A172 (cell line): ENCODE results near the gene STARD6. TPM values are rescaled to one million over a fixed set of nuclear protein-coding genes. Genes with fewer than 3 reads are reported as not detected.
"Not testable (repeated sequence)": the region's sequence is repeated elsewhere in the genome, so short reads cannot be mapped to it uniquely, and the experiment has no call there.

Experiments used
- DNase-seq: peaks from one replicate; pipeline ENCODE4 v3.0.0-alpha.2; 2015; ENCODE audit warnings: low spot score
- total RNA-seq: library from RNA; depleted of rRNA; stranded (reverse); fragments of >200 nt; shearing (Covaris generic); gene quantifications from 2 replicates; pipeline ENCODE4 v1.2.3, GENCODE V29; 2014; rRNA removed

The STARD6 gene, protein sequence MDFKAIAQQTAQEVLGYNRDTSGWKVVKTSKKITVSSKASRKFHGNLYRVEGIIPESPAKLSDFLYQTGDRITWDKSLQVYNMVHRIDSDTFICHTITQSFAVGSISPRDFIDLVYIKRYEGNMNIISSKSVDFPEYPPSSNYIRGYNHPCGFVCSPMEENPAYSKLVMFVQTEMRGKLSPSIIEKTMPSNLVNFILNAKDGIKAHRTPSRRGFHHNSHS
- 0.26 TPM in 1 of 2 replicates, not detected in the other for total RNA-seq

DNA sequence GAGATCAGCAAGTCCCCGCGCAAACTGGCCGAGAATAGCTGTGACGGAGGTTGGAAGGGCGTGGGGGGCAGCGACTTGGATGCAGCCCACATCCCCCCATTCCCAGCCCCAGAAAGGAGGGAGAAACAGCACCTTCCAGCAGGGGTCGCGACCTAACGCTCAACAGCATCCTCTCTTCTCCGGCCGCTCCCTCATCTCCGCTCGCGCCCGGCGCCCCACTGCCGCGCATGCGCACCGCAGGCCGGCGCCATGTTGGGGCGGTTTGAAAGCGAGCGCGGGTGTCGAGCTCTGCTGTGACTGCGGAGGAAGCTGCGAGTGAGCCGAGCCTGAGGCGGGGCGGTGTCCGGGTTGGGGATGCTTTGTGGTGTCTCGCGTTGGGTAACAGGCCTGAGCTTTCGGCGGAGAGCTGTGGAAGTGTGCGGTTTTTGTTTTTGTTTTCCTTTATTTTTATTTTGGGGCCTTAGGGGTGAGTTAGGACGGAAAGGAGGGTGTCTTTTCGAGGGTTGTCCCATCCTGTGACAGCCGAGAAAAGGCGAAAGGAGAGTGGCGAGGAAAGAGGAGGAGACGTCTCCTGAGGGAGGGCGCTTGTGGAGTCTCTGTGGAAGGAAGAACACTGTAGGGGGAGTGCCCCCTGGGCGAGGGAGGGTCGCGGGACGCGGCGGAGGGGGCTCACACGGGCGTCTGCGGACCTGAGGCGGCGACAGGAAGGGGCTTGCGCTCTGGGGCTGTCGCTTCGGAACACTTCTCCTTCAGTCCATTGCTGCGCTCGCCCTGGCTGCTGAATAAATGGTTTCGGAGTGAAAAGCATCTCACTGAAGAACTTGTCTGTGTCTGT is at the start of gene STARD6, which contains the start of gene C18orf54:
STARD6 (minus strand) TSS at position 199 of the 835 bp plus-strand sequence. CDS start 3,285 bp downstream, outside the sequence.
C18orf54 (plus strand) TSS at position 247 of the 835 bp plus-strand sequence. CDS start 2,667 bp downstream, outside the sequence.
- DNase-seq, result peak; percentile 74

DNA sequence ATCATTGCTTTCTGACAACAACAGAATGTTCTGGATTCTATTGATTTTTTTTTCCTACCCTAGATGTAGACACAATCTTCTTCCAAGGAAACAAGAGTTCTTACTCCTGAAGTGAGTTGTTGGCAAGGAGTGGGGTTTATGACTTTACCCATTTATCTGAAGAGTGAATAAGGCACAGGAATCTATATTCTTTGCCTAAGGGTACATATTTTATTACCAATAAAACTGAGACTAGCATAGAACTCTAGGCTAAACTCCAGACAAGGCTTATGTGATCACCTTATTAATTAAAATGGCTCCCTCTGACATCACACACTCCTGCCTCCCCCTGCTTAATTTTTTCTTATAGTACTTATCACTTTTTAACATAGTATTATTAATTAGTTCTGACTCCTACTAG is 47.6 kb upstream of the STARD6 start:
- DNase-seq, result no peak

DNA sequence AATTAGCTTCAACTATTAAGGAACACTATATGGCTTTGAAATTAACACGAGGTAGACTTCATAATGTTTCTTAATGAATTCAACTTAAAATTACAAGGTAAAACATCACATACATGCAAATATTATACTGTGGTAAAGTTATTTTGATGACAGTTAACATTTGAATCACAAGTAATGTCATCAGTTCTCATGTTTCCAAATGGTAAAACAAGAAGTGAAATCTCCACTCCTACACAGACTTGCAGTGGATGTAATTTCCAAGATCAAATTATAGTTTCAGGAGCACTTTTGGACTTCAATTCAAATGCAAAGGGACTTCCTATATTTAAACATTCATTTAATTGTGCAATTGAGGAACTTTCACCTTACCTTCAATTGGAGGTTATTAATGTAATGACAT is 39.1 kb upstream of the STARD6 start:
- DNase-seq, result no peak

DNA sequence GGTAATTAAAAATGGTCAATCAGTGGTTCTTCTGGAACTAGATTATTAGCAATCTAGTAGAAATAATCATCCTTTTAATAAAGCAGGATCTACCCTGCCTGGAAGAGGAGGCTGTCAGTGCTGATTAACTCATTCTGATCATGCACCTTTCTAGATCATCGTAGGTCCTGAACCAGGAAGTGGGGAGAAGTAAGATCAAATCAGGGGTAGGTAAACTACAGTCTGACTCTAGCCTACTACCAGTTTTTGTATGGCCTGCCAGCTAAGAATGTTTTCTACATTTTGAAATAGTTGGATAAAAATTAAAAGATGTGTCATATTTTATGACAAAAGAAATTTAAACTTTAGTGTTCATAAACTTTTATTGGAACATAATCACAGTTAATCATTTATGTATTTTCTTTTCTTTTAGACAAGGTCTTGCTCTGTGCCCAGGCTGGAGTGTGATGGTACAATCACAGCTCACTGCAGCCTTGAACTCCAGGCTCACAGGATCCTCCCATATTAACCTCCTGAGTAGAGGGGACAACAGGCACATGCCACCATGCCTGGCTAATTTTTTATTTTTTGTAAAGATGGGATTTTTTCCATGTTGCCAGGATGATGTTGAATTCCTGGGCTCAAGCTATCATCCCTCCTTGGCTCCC is 36.1 kb upstream of the STARD6 start:
- DNase-seq, result no peak

DNA sequence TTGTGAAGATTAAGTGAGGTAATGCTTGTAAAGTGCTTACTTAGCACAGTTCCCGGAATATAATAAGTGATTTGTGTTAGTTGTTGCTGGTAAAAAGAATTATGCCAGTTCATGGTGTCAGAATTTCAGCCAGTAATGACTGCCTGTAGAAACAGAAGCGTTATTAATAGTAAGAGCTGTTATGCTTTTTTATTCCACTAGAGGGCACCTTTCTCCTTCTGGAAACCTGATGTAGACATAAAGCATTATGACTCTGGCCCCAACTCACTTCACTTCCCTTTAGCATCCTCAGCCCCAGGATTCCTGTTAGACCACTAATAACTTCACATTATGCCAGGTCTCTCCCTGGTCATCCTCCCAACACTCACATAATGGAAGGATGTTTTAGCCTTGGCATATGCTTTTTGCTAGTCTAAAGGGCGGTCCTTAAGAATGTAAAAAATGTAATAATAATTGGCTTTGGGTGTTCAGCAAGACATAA is 34.9 kb upstream of the STARD6 start:
- DNase-seq, result peak; percentile 57

DNA sequence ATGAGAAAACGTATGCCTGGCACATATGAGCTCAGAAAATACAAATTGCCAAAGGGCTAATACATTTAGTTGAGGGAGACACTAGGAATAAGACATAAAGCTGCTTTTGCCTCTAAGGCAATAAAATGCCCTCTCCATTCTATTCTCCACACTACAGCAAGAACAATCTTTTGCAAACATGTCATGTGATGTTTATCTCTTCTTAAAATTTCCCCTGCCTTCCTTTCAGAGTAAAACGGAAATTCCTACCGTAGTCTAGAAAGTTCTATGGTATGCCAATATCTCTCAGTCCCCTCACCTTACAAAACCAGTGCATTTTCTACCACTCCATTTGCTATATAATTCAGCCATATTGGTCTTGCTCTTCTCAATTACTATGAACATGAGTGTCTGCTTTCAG is 33.2 kb upstream of the STARD6 start:
- no peak for DNase-seq

DNA sequence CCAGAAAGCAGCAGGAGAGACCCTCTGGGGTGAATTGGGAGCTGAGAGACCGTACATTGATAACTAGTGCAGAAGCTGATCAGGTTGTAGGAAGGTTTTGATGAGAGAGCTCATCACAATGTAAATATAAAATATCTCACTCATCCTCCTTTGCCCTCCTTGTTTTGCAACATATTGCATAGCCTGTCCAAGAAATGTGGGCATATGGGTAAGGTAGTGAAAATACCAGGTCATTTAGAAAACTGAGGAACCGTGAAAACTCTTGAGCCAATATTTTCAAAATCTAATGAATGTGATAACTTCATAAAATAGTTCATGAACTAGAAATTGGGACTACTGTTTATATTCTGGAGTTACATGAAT is 31.5 kb upstream of the STARD6 start:
- no peak for DNase-seq

DNA sequence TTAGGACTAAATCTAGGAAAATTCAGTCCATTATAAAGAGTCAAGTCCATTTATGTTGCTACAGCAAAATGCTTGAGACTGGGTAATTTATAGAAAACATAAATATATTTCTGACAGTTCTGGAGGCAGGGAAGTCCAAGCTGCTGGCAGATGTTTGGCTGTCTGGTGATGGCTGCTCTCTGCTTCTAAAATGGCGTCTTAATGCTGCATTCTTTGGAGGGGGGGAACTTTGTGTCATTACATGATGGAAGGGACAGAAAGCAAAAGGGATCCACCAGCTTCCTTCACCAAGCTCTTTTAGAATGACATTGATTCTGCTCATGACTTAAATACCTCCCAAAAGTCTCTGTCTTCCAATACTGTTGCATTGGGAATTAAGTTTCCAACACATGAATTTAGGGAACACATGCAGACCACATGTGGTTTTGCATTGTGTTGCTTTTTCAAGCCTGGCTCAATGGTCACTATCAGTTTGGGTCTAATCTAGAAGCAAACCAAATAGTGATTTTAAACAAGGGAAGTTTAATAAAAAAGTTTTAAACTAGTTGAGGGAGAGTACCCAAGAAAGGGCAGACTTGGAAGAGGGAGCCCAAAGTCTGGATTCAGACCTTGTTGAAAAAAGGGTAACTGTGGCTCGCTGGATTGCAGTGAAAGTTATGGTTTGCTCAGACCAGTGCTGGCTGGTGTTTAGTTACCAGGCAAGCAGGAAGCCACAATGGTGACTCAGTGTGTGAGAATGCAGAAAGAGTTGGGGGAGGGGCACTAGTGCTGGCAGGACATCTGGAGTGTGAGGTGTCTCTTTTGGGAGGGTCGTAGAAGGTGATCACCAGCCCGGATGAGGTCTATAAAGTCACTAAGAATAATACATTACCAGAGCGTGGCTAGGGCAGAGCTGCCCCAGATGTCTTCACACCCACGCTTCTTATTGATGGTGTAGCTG is 30.8 kb upstream of the STARD6 start:
- peak; percentile 78 for DNase-seq

DNA sequence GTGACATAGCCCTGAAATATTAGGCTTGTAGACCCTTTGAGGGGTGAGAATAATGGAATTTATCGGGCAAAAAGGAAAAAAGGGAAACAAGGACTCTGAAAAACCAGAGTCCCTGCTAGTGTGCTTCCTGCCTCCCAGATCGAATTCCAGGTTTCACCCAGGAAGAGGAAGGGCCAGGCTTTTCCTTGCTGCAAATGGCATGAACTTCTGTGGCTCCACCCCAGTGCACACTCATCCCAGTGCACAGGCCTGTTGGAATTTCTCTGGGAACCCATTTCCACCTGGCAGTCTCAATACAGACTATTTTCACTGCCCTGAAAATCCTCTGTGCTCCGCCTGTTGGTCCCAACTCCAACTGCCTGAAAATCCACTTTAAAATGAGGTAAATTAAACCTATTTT is 30.0 kb upstream of the STARD6 start:
- peak; percentile 27 for DNase-seq

DNA sequence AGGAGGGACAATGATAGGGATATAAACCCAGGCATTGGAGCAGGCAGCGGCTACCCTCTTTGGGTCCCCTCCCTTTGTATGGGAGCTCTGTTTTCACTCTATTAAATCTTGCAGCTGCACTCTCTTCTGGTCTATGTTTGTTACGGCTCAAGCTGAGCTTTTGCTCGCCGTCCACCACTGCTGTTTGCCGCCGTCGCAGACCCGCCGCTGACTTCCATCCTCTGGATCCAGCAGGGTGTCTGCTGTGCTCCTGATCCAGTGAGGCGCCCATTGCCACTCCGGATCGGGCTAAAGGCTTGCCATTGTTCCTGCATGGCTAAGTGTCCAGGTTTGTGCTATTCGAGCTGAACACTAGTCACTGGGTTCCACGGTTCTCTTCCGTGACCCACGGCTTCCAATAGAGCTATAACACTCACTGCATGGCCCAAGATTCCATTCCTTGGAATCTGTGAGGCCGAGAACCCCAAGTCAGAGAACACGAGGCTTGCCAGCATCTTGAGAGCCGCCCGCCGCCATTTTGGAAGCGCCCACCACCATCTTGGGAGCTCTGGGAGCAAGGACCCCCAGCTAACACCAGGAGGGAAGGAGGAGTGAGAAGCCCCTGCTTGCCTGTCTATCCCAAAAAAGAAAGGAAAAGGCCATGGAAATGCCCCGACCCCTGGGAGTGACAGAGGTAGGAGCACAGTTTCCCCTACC is 29.3 kb upstream of the STARD6 start:
- not testable (repeated sequence) for DNase-seq

DNA sequence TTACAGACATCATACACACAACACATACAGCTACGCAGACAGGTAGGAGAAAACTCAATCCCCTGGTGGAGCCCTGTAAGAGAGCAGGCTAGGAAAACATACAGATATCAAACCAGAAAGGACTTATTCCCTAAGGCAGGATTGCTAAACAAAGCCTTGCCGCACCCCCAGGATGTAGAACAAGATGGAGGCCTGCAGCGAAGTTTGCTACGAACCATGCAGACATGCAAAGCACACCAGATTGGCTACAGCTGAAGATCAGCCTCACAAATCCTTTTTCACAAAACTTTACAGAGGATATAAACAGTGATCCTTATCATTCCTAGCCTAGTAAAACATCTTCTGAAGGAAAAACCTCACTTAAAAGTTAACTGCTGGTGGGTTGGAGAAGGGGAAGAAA is 28.4 kb upstream of the STARD6 start:
- no peak for DNase-seq

DNA sequence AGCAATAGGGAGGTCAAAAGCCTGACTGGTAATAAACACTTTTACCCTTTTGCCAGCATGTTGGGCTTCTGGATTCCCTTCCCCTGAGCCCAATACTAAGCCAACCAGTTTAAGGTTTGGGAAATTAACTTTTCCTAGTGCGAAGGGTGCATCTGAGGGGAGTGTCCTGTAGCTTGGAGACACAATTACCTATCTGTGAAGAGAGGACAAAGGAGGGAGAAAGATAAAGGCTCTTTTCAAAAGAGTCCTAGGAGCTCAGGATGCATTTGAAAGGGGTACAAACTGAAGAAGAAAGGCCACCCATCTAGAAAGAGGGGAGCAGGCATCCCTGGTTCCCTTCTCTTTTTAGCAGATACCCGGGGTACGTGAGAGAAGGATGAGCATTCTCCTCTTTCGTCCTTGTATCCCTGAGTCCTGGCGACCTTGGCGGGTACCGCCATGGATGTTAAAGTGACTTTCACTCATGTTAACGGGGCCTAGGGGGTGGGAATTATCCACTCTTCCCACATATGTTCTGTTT is 25.1 kb upstream of the STARD6 start:
- no peak for DNase-seq

DNA sequence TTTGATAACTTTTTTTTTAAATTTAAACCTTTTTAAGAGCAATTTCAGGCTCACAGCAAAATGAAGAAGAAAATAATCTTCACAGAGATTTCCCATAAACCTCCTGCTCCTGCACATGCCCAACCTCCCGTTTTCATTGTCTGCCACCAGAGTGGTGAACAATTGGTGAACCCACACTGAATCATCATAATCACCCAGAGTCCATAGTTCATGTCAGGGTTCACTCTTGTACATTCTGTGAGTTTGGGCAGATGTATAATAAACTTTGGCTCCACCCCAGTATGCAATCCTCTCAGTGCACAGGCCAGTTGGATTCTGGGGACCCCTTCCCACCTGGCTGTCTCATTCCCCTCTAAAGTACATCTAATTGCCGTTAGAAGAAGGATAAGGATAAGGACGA is 24.4 kb upstream of the STARD6 start:
- DNase-seq, result no peak

DNA sequence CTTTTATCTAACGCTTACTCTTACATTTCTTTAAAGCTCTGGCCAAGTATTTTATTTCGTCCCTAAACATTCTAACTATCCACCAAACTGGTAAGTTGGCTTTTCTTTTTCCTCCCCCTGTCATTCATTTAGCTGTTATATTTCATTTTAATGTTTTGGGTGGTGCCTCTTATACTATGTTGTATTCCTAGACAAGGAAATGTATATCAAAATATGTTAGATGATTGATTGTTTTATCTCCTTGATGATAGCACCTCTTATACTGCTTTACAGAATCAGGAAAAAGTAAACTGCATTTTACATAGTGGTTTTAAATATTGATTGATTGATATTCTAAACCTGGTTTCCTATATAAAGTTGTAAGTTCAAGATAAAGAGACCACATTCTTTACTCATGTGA is 24.0 kb upstream of the STARD6 start:
- no peak for DNase-seq

DNA sequence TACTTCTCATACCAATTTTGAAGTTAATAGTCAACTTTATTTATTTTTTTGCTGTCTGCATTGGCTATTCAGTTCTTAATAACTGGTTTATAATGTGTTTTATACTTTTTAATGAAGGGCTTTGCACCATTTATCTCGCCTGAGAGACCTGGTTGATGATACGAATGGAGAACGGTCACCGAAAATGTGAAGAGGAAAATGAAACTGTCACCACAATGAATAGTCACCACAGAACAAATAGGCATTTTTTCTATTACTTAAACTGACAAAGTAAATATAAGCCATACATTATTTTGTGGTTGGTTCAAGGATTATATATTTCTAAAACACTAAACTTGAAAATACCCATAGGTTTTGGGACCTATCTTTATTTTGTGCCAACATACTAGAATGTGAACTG is 20.4 kb upstream of the STARD6 start:
- no peak for DNase-seq

DNA sequence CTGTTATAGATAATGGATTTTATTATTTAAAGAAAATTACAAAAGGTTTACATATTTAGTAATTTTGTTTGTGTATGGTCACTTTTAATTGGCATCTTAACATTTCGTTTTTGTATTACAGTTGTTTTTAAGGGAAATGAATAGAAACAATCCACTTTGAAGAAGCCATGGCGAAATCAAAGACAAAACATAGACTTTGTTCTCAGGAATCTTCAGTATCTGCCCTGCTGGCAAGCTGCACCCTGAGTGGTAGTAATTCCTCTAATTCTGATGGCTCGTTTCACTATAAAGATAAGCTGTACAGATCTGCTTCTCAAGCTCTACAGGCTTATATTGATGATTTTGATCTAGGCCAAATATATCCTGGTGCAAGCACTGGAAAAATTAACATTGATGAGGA is 2.7 kb upstream of the STARD6 start:
- no peak for DNase-seq

DNA sequence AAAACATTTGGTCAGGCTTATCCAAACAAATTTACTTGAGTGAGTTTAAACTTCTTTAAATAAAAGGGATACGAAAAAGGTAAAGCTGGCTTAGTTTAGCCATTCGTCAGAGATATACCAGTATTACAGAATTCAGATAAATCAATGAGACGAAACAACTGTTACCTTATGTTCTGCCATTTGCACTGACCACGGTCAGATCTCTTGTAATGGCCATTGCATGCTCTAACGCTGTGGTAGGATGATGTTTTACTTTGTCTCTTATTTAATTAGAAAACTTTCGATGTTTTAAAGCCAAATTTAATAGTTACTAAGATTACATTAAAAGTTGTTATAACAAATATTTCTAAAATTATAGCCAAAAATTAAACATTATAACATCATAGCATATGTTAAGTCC is 1.6 kb upstream of the STARD6 start:
- no peak for DNase-seq

DNA sequence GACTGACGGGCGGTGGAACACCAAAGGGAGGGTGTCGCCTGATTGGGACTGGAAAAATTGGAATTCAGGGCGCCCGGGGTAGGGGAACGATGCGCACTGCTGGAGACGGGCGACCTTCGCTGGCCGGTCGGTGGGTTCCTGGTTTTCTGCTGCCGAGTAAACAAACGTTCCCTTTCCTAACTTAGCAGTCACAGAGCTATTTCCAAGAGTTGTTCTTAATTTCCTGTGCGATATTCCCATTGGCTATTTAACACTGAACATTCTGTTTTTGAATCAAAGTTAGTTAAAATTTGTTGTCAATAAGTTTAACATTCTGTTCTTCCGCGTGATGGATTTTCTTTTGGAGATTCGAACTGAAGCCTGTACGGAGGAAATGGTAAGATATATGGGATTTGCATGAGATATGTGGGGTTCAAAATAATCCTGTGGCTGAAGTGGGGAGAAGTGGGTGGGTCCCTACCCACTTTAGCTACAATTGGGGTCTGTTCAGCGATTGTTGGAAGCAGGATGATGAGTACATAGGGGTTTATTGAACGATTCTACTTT is 910 bp upstream of the STARD6 start:
- no peak for DNase-seq

DNA sequence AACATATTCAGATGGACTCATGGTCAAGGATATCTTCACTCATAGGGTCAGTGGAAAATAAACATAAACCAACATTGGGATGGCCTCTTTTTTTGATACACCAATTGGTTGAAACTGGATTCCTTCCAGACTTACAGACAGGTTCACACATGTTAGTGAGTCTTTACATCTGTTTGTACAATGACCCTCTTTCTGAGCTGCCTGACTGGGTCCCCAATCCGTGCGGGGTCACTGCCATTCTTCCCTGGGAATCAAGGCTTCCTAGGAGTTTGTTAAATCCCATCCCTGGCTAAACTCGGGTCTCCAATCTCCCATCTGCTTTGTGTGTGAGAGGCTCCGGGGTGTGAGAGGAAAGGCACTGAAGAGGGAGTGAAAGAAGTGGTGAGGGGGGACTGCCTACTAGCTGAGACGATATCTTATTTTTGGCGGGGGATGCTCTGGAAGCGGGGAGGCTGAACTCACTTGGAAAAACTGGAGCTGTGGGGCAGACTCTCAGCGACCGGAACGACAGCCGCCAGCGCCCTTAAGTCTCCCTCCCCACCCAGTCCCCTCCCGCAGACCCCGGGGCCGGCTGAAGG is 487 bp downstream of the STARD6 start:
- DNase-seq, result no peak

DNA sequence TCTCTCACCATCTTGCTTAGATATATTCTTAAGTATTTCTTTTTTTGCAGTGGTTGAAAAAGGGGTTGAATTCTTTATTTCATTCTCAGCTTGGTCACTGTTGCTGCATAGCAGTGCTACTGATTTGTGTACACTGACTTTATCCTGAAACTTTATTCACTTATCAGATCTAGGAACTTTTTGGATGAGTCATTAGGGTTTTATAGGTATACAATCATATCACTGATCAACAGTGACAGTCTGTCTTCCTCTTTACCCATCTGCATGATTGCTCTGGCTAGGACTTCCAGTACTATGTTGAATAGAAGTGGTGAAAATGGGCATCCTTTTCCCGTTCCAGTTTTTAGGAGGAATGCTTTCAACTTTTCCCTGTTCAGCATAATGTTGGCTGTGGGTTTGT is 6.5 kb downstream of the STARD6 start:
- DNase-seq, result no peak
